Measurements from ENCODE around the gene AGPAT1. TPM values are rescaled to one million over a fixed set of nuclear protein-coding genes. Genes with fewer than 3 reads are reported as not detected.

AGPAT1 gene
- total and polyA plus RNA-seq, 2 of the 13 experiments (the other 11 are each of a cell fraction or from before 2014, with no cell fraction given) = 51.3 to 139 TPM

GRCh38 chr6:32127717-32128592, 47.9 kb downstream of the AGPAT1 start, which contains the start of gene ATF6B (continued):
- TF ChIP-seq, protein P1, sequence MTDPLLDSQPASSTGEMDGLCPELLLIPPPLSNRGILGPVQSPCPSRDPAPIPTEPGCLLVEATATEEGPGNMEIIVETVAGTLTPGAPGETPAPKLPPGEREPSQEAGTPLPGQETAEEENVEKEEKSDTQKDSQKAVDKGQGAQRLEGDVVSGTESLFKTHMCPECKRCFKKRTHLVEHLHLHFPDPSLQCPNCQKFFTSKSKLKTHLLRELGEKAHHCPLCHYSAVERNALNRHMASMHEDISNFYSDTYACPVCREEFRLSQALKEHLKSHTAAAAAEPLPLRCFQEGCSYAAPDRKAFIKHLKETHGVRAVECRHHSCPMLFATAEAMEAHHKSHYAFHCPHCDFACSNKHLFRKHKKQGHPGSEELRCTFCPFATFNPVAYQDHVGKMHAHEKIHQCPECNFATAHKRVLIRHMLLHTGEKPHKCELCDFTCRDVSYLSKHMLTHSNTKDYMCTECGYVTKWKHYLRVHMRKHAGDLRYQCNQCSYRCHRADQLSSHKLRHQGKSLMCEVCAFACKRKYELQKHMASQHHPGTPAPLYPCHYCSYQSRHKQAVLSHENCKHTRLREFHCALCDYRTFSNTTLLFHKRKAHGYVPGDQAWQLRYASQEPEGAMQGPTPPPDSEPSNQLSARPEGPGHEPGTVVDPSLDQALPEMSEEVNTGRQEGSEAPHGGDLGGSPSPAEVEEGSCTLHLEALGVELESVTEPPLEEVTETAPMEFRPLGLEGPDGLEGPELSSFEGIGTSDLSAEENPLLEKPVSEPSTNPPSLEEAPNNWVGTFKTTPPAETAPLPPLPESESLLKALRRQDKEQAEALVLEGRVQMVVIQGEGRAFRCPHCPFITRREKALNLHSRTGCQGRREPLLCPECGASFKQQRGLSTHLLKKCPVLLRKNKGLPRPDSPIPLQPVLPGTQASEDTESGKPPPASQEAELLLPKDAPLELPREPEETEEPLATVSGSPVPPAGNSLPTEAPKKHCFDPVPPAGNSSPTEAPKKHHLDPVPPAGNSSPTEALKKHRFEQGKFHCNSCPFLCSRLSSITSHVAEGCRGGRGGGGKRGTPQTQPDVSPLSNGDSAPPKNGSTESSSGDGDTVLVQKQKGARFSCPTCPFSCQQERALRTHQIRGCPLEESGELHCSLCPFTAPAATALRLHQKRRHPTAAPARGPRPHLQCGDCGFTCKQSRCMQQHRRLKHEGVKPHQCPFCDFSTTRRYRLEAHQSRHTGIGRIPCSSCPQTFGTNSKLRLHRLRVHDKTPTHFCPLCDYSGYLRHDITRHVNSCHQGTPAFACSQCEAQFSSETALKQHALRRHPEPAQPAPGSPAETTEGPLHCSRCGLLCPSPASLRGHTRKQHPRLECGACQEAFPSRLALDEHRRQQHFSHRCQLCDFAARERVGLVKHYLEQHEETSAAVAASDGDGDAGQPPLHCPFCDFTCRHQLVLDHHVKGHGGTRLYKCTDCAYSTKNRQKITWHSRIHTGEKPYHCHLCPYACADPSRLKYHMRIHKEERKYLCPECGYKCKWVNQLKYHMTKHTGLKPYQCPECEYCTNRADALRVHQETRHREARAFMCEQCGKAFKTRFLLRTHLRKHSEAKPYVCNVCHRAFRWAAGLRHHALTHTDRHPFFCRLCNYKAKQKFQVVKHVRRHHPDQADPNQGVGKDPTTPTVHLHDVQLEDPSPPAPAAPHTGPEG (CRISPR knock-in tag; IDR thresholded peaks at IDR 0.05) = no peak
- no peak for TF ChIP-seq ZNF362 (CRISPR knock-in tag; IDR thresholded peaks at IDR 0.05; ENCODE audit: borderline replicate concordance)
- peak; percentile 72 for TF ChIP-seq MAZ (IDR thresholded peaks at IDR 0.05; ENCODE audit: borderline replicate concordance, low read depth, low read length)
- no peak for TF ChIP-seq MAZ (CRISPR knock-in tag; IDR thresholded peaks at IDR 0.05; ENCODE audit: low read depth)
- 0 out of 2 replicates have a peak, but pooled peaks have one; percentile 47 for TF ChIP-seq ZSCAN5A (CRISPR knock-in tag; IDR thresholded peaks at IDR 0.05; ENCODE audit: borderline replicate concordance)
- TF ChIP-seq NFE2L2 (IDR thresholded peaks at IDR 0.05; ENCODE audit: low read length) = no peak
- TF ChIP-seq, protein P2, sequence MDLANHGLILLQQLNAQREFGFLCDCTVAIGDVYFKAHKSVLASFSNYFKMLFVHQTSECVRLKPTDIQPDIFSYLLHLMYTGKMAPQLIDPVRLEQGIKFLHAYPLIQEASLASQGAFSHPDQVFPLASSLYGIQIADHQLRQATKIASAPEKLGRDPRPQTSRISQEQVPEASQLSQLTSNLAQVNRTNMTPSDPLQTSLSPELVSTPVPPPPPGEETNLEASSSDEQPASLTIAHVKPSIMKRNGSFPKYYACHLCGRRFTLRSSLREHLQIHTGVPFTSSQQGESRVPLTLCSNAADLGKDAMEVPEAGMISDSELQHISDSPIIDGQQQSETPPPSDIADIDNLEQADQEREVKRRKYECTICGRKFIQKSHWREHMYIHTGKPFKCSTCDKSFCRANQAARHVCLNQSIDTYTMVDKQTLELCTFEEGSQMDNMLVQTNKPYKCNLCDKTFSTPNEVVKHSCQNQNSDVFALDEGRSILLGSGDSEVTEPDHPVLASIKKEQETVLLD (CRISPR knock-in tag; IDR thresholded peaks at IDR 0.05; ENCODE audit: low read depth) = no peak
- no peak for TF ChIP-seq ZNF530 (CRISPR knock-in tag; IDR thresholded peaks at IDR 0.05; ENCODE audit: low read depth)
- no peak for TF ChIP-seq ZNF274 (CRISPR knock-in tag; IDR thresholded peaks at IDR 0.05)
- no peak for TF ChIP-seq ZNF775 (CRISPR knock-in tag; IDR thresholded peaks at IDR 0.05; ENCODE audit: borderline replicate concordance)
- 0 out of 2 replicates have a peak, but pooled peaks have one; percentile 89 for TF ChIP-seq SIN3A (IDR thresholded peaks at IDR 0.05; ENCODE audit: borderline replicate concordance, low read depth, low read length)
- no peak; the same call in 1 of the 2 replicates for TF ChIP-seq RARA (CRISPR knock-in tag; IDR thresholded peaks at IDR 0.05)
- peak; percentile 91 for TF ChIP-seq NFYB (CRISPR knock-in tag; IDR thresholded peaks at IDR 0.05)
- no peak for TF ChIP-seq ZNF263 (CRISPR knock-in tag; IDR thresholded peaks at IDR 0.05)
- peak; percentile 80; the same call in 1 of the 2 replicates for TF ChIP-seq ZSCAN21 (CRISPR knock-in tag; IDR thresholded peaks at IDR 0.05; ENCODE audit: borderline replicate concordance)
- peak; percentile 94 for TF ChIP-seq ELF1 (CRISPR knock-in tag; IDR thresholded peaks at IDR 0.05)
- TF ChIP-seq NR2C2 (CRISPR knock-in tag; IDR thresholded peaks at IDR 0.05; ENCODE audit: borderline replicate concordance) = peak; percentile 91
- TF ChIP-seq ZNF101 (CRISPR knock-in tag; IDR thresholded peaks at IDR 0.05; ENCODE audit: borderline replicate concordance, low read depth) = no peak
- no peak for TF ChIP-seq ZNF124 (CRISPR knock-in tag; IDR thresholded peaks at IDR 0.05)
